MG63 (cell line): ENCODE results near the gene PDLIM3. TPM values are rescaled to one million over a fixed set of nuclear protein-coding genes. Genes with fewer than 3 reads are reported as not detected.
A peak's percentile ranks its signal among the peaks of the same experiment; 100 is the strongest.
"Not testable (repeated sequence)": the region's sequence is repeated elsewhere in the genome, so short reads cannot be mapped to it uniquely, and the experiment has no call there.

Source experiments
- DNase-seq: peaks from one replicate; pipeline ENCODE4 v3.0.0-alpha.2; 2020
- H3K27me3 ChIP-seq: fragments of 250-450 bp; sonication (Bioruptor Pico); 2 replicates; pipeline ENCODE4 v1.5.1; 2020; ENCODE audit warnings: mild to moderate bottlenecking, moderate library complexity
- H3K36me3 ChIP-seq: fragments of 250-450 bp; sonication (Bioruptor Pico); 2 replicates; pipeline ENCODE4 v1.5.1; 2020; ENCODE audit warnings: mild to moderate bottlenecking, moderate library complexity
- H3K4me3 ChIP-seq: fragments of 250-450 bp; sonication (Bioruptor Pico); 2 replicates; pipeline ENCODE4 v1.5.1; 2020; ENCODE audit warnings: mild to moderate bottlenecking, moderate library complexity
- H3K9me3 ChIP-seq: fragments of 250-450 bp; sonication (Bioruptor Pico); 2 replicates; pipeline ENCODE4 v1.5.1; 2020; ENCODE audit warnings: mild to moderate bottlenecking, moderate library complexity
- total RNA-seq: library from RNA; depleted of rRNA; stranded (reverse); fragments of >200 nt; shearing (Covaris generic); gene quantifications from 2 replicates; pipeline ENCODE4 v1.2.3, GENCODE V29; 2014; ENCODE audit warnings: low replicate concordance

Gene PDLIM3
- total RNA-seq, 1 experiment from 2014 or later: 0.26 TPM

- no peak for DNase-seq
- H3K36me3 ChIP-seq: no peaks in the 10 kb centered on the region
- no peaks in the 10 kb centered on the region for H3K9me3 ChIP-seq
- H3K4me3 ChIP-seq: peak overlapping the region; percentile 48
- 0 out of 2 replicates have a peak, but pooled peaks cover 2% of the 10 kb centered on the region for H3K27me3 ChIP-seq
Measured at GRCh38 chr4:185534511-185534865, 819 bp downstream of the PDLIM3 start.

GRCh38 chr4:185532795-185533324 lies 2.4 kb downstream of the PDLIM3 start:
- no peaks in the 10 kb centered on the region for H3K36me3 ChIP-seq
- H3K4me3 ChIP-seq: no peak overlapping the region
- DNase-seq: no peak
- H3K27me3 ChIP-seq: 0 out of 2 replicates have a peak, but pooled peaks cover 2% of the 10 kb centered on the region
- no peaks in the 10 kb centered on the region for H3K9me3 ChIP-seq

- Histone ChIP-seq H3K9me3 (no peaks in the 10 kb centered on the region), H3K36me3 (no peaks in the 10 kb centered on the region), H3K4me3 (no peak overlapping the region), H3K27me3 (0 out of 2 replicates have a peak, but pooled peaks cover 2% of the 10 kb centered on the region)
- no peak for DNase-seq
Measured at GRCh38 chr4:185532293-185532692, 3.0 kb downstream of the PDLIM3 start.

DNA sequence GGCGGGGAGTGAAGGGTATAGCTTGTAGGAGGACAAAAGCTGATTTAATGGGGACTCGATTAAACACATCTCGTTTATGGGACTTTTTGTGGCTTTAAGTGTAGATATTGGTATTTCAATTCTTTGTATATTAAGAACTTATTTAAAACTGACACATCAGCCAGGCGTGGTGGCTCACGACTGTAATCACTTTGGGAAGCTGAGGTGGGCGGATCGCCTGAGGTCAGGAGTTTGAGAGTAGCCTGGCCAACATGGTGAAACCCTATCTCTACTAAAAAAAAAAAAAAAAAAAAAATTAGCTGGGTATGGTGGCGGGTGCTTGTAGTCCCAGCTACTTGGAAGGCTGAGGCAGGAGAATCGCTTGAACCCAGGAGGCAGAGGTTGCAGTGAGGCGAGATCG lies 3.7 kb downstream of the PDLIM3 start:
- not testable (repeated sequence) for H3K4me3 ChIP-seq, H3K36me3 ChIP-seq, DNase-seq, H3K27me3 ChIP-seq, H3K9me3 ChIP-seq

- H3K36me3 ChIP-seq: no peaks in the 10 kb centered on the region
- H3K9me3 ChIP-seq: no peaks in the 10 kb centered on the region
- DNase-seq: no peak
- no peaks in the 10 kb centered on the region for H3K27me3 ChIP-seq
- no peak overlapping the region for H3K4me3 ChIP-seq
Measured at GRCh38 chr4:185529413-185529812, 5.9 kb downstream of the PDLIM3 start.

DNA sequence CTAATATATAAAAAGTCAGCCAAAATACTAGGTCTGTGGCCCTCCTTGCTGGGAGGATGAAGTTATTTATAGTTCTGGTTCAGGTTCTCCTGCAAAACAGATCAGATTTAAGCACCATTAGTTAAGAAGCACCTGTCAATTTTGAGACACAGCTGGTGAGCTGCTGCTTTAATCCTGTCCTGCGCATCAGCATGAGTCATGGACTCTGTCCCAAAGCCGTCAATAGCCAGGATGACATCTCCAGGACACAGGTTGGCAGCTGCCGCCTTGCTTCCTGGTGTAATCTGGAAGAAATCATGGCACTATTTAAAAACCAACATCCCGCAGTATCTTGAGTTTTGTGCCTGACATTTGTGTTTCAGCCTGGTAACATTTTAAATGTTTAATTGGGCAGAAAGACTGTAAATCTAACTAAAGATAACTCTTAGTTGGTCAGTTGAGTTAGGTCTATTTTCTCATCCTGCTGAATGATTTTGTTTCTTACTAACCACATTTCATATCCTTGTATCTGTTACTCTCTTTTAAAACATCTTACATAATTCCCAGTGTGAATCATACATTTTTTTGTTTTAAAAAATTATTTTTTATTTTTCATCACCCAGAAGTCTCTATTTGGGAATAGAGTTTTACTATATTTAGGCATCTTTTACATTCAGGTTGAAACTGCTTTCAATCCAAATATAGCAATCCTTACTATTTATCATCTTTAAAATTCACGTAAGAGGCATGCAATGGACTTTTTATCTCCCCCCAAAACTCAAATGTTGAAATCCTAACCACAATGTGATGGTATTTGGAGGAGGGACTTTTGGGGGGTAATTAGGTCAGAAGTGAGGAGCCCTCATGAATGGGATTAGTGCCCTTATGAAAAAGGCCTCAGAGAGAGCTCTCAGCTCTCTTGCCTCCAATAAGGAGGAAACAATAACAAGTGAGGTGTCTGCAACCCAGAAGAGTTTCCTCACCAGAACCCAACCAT lies 10.1 kb downstream of the PDLIM3 start:
- no peak overlapping the region for H3K4me3 ChIP-seq
- no peak for DNase-seq
- no peaks in the 10 kb centered on the region for H3K36me3 ChIP-seq
- no peaks in the 10 kb centered on the region for H3K27me3 ChIP-seq
- no peaks in the 10 kb centered on the region for H3K9me3 ChIP-seq

DNA sequence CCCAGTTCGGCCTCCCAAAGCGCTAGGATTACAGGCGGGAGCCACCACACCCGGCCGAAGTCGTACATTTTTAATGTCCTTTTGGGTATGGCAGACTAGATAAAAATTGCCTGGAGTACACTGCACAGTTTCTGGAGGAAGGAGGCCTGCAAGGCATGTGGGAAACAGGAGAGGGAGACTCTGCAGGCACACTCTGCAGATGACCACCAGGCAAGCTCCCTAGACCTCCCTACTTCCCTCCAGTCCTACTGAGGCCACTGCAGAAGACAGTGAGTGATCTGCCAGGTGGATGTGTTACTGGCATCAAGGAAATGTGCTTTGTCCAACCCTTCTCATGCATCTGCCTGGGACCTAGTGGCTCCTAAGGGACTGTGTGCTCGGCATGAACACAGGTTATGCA lies 11.4 kb downstream of the PDLIM3 start:
- no peaks in the 10 kb centered on the region for H3K27me3 ChIP-seq
- no peaks in the 10 kb centered on the region for H3K36me3 ChIP-seq
- H3K4me3 ChIP-seq: no peak overlapping the region
- no peaks in the 10 kb centered on the region for H3K9me3 ChIP-seq
- no peak for DNase-seq

DNA sequence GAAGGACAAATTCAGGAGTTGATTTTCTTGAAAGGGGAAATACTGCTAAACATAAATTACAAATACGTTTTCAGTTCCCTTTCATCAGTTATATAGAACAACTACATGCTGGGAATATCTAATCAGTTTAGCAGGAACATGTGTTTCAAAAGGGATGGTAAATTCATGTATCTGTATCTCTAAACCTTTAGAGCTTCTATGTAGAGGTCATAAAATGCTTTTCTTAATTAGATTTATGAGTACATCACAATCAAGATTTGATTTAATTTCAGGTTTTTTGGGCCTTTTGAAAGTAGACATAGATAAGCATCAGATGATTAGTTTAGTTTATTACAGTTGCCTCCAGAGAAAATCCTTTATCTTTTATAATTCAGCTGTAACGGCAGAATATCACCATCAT lies 12.9 kb downstream of the PDLIM3 start:
- Histone ChIP-seq H3K27me3 (no peaks in the 10 kb centered on the region), H3K9me3 (no peaks in the 10 kb centered on the region), H3K4me3 (no peak overlapping the region), H3K36me3 (no peaks in the 10 kb centered on the region)
- DNase-seq: no peak

GRCh38 chr4:185520119-185520518 lies 15.2 kb downstream of the PDLIM3 start:
- DNase-seq: no peak
- Histone ChIP-seq H3K36me3 (no peaks in the 10 kb centered on the region), H3K9me3 (no peaks in the 10 kb centered on the region), H3K4me3 (no peak overlapping the region), H3K27me3 (no peaks in the 10 kb centered on the region)

GRCh38 chr4:185518494-185518893 lies 16.8 kb downstream of the PDLIM3 start:
- H3K9me3 ChIP-seq: no peaks in the 10 kb centered on the region
- no peak for DNase-seq
- H3K4me3 ChIP-seq: no peak overlapping the region
- no peaks in the 10 kb centered on the region for H3K36me3 ChIP-seq
- no peaks in the 10 kb centered on the region for H3K27me3 ChIP-seq

DNA sequence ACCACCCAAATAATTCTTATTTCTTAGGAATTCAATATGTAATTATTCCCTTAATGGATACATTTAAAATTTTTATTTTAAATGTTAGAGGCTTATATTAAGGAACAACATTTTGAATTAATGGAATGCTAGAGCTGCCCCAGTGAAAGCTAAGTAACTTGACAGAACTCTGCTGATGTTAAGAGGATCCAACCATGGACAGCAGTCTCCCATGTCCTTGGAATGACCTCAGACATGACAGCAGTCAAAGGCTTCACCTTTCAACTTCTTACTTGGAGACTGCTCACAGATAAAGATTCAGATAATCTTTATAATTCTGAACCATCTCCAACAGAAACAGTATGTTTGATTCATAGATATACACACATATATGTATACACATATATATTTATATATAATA lies 17.2 kb downstream of the PDLIM3 start:
- Histone ChIP-seq H3K9me3 (no peaks in the 10 kb centered on the region), H3K4me3 (no peak overlapping the region), H3K27me3 (no peaks in the 10 kb centered on the region), H3K36me3 (no peaks in the 10 kb centered on the region)
- no peak for DNase-seq

GRCh38 chr4:185515248-185515647 lies 20.1 kb downstream of the PDLIM3 start:
- H3K36me3 ChIP-seq: no peaks in the 10 kb centered on the region
- DNase-seq: no peak
- no peaks in the 10 kb centered on the region for H3K27me3 ChIP-seq
- H3K4me3 ChIP-seq: no peak overlapping the region
- no peaks in the 10 kb centered on the region for H3K9me3 ChIP-seq

DNA sequence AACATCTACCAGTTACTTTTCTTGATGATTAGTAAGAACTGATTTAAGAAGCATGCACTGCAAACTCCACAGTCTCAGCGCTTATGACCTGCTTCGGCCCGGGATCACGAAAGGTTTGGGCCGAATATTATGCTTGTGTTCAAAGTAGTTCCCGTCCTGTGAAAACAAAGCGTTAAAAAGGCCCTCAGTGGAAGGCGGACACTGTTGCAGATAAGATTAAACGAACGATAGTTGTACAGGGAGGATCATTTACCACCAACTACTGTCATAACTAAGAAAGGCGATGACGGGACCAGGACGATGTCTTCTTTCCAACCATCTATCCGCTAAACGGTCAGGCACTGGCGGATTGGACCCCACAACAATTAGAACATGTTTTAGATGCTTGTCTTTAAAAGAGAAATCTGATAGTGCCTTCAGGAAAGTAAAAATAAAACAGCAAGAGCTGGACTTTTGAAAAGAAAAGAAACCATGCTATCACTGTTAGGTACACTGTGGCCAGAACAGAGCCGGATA lies 21.1 kb downstream of the PDLIM3 start:
- H3K27me3 ChIP-seq: no peaks in the 10 kb centered on the region
- no peak overlapping the region for H3K4me3 ChIP-seq
- no peaks in the 10 kb centered on the region for H3K9me3 ChIP-seq
- H3K36me3 ChIP-seq: no peaks in the 10 kb centered on the region
- no peak for DNase-seq

DNA sequence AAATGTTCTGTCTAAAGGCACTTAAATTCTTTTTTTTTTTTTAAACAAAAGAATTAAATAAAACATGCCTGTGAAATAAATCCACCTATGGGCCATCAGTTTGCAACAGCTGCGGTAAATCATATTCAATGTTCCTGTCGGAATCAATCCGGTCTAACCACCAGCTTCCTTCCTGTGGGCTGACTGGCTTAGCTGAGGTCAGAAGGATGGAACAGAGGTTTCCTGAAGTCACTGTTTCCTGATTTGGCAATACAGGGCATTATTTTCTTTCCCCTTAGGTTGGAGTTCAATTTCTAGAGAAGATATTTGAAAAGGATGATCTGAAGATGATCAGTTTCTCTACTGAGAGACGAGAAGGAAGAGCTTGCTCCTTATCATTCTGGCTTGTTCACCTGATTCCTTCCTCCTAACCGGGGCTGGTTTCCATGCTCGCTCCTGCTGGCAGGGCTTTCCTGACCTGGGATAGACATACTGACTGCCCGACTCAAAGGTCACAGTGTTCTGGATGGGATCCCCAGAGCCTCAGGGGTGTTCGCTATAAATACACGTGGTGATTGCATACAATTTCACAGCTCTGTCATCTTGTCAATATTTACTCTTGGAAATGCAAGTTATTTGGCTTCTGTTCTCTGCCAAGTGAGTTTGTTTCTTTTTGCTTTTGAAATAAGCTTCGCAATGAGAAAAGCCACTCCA lies 21.7 kb downstream of the PDLIM3 start:
- Histone ChIP-seq H3K4me3 (no peak overlapping the region), H3K27me3 (no peaks in the 10 kb centered on the region), H3K36me3 (no peaks in the 10 kb centered on the region), H3K9me3 (no peaks in the 10 kb centered on the region)
- DNase-seq: peak; percentile 11

DNA sequence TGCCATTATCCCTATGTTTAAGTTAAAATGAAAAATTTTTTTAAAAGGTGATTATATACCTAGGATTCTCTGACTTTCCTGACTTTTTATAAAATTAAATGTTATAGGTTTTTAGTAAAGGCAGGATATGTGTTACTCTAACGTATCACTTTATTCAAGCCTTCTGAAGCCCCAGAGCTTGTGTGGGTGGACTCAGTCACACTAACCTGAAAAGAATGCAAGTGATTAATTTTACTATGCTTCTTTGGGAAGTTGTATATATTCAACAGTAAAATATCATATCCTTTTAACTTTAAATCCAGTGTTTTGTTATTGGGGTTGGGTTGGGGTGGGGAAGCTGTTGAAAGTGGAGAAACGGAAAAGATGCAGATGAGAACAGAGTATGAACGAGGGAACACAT lies 22.8 kb downstream of the PDLIM3 start:
- Histone ChIP-seq H3K27me3 (no peaks in the 10 kb centered on the region), H3K4me3 (no peak overlapping the region), H3K36me3 (no peaks in the 10 kb centered on the region), H3K9me3 (no peaks in the 10 kb centered on the region)
- peak; percentile 25 for DNase-seq

- not testable (repeated sequence) for DNase-seq, H3K9me3 ChIP-seq, H3K4me3 ChIP-seq, H3K27me3 ChIP-seq, H3K36me3 ChIP-seq
Measured at GRCh38 chr4:185511243-185511642, 24.1 kb downstream of the PDLIM3 start.

DNA sequence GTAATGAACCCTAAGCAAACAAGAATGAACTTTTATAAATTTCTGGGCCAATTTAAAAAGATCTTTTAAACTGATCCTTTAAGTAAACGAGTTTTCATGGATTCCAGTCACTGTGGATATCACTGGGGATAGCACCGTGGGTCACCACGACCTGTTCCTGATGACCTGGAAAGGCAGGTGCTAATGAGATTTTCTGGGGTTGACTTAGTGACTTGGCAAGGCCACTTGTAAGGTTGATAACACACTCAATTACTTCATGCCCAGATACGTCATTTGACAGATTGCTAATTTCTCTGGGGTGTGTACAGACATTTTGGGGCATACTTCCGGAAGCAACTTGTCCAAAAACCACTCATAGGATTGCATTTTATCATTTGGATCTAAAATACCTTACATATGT lies 24.5 kb downstream of the PDLIM3 start:
- DNase-seq: no peak
- no peaks in the 10 kb centered on the region for H3K9me3 ChIP-seq

More for the DNA sequence above, 24.5 kb downstream of the PDLIM3 start:
- Histone ChIP-seq H3K4me3 (no peak overlapping the region), H3K27me3 (no peaks in the 10 kb centered on the region), H3K36me3 (no peaks in the 10 kb centered on the region)
